SKM-1 (cell line): ENCODE data around the gene POTEF.
A peak's percentile ranks its signal among the peaks of the same experiment; 100 is the strongest.
"Not testable (repeated sequence)": the region's sequence is repeated elsewhere in the genome, so short reads cannot be mapped to it uniquely, and the experiment has no call there.

Experiments
- DNase-seq: peaks from one replicate; lab custom pipeline; 2025; ENCODE audit not compliant: unreplicated experiment; lab: John Stamatoyannopoulos, UW

Gene POTEF

DNA sequence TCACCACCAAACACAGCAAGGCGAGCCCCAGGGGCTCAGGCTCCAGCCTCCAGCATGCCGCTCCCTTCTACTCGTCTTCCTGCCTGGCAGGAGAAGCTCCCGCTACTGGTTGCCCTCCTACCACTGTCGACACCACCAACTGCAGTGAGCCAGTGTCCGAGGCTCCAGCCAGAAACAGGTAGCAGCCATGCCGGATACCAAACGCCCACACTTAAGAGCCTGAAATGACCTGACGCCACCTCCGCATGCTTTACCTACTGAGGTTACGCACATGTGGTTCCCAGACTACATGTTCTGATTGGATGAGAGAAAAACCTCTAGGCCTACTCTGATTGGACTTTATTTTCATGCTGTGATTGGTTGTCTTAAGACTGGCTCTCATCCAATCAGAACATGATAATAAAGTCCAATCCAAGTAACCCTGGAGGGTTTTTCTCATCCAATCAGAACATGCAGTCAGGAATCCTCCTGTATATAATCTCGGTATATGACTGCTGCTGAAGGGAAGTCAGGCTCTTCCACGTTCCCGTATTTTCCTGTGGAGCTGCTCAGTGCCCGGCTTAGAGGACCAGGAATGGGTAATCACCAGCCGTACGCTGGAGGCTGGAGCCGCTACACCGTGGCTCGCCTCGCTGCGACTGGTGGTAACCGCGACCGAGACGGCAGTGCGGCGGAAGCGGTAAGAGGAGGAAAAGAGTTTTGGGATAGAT lies at the start of gene POTEF:
Gene POTEF, minus strand, starts transcription at position 103 of the 710 bp plus-strand sequence. CDS start 8,707 bp downstream, outside the sequence.
- not testable (repeated sequence) for DNase-seq

DNA sequence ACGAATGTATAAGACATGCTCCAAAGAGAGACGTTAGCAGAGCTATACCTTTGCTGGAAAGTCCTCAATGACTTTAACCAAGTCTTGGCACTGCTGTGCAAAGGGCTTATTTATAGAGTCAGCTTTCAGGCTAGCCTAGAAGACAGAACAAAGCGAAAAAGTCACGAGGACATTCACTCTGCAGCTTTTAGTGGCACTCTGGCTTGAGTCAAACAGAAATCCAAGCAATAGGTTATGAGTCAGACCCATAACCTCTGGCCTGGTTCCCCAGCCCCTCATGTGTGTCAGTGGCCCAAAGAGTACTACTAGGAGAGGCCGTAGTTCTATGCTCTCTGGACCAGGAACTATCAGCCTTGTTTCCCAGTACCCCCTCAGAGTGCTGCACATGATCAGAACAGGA lies 45.8 kb upstream of the POTEF start:
- not testable (repeated sequence) for DNase-seq

DNA sequence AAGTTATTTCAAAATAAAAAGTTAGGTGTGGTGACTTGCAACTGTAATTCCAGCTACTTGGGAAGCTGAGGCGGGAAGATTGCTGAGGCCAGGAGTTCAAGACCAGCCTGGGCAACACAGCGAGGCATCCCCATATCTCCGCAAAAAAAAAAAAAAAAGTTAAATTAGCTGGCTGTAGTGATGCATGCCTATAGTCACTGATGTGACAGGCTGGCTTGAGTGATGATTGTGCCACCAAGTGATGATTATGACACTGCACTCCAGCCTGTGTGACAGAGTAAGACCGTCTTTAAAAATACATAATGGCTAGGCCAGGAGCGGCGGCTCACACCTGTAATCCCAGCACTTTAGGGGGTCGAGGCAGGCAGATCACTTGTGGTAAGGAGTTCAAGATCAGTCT lies 40.9 kb upstream of the POTEF start:
- no peak for DNase-seq

DNA sequence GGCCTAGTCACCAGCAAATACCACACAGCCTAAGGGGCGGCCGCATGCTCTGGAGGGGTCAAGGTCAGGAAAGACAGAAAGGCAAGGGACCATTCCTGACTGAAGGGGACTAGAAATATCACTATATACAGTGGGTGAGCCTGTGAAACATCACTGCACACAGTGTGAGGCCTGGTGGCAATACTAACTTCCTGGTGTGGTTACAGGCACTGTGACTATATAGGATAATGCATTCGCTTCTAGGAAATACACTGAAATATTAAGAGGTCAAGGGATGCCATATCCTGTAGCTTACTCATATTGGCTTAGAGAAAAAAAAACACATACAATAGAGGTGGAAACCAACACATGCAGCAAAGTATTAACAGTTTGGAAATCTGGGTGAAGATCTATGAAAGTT lies 40.1 kb upstream of the POTEF start:
- not testable (repeated sequence) for DNase-seq

DNA sequence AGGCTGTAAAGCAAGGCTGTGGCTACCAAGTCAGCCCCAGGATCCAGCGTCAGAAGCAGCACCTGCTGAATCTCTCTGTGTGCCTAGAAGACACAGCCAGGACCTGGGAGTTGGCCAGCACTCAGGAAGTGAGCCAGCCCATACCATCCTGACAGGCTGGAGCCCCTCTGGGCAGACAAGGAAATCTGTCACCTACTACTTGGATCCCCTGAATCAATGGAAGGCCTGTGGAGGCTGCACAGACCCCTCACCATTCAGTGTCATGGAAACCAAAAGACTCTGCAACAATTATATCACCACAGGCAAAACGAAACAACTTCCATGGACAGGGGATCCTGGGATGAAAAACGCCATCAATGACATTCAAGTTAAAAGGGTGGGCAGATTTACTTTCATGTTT lies 37.6 kb upstream of the POTEF start:
- DNase-seq, result not testable (repeated sequence)

DNA sequence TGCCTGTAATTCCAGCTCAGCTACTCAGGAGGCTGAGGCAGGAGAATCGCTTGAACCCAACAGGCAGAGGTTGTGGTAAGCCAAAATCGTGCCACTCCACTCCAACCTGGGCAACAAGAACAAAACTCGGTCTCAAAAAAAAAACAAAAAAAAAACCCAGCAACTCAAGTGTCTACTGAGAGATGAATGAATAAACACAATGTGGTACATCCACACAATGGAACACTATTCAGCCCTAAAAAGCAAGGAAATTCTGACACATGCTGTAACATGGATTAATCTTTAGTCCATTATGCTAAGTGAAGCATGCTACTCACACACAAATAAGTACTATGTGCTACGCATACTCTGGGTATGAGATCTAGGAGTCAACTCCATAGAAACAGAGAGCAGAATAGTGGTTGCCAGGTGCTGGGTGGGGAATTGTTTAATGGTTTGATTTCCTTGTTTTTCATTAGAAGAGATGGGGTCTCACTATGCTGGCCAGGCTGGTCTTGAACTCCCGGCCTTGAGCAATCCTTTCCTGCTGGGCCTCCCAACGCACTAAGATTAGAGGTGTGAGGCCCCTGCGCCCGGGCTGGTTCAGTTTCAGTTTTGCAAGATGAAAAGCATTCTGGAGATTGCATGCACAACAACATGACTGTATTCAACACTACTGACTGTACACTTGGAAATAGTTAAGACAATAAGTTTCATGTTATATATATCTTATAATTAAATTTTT lies 36.4 kb upstream of the POTEF start:
- no peak for DNase-seq

DNA sequence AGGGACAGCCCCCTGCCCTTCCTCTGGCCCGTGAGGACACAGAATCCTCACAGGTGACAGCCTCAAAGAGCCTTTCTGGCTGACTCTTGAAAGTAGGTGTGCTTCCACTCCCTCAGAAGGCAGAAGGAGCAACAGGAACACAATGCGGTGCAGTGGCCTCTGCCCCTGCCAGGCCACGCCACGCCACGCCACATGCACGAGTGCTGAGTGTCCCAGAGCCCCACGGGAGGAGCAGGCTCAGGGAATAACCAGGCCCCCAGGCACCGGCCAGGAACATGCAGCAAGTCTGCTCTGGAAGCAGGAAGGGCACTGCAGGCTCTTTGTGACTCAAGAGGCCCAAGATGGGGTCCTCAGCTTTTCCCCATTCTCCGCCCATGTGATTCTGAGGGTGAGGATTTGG lies 33.9 kb upstream of the POTEF start:
- DNase-seq, result no peak

DNA sequence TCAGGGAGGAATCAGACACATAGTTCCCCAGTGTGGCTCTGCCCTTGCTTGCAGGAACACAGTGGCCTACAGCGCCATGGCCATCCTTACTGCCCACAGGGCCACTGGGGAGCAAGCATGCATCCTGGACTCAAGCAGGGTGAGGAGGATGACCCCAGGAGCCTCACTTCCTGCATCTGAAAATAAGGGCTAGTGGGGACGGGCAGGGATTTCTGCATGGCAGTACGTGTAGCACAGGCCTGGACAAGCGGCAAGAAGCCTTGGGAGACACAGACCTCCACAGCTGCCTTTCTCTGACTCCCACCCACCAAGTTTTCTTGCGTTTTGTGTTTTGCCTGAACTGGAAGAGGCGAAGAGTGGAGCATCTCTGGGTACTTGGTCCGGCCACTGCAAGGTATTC lies 33.5 kb upstream of the POTEF start:
- DNase-seq, result not testable (repeated sequence)

DNA sequence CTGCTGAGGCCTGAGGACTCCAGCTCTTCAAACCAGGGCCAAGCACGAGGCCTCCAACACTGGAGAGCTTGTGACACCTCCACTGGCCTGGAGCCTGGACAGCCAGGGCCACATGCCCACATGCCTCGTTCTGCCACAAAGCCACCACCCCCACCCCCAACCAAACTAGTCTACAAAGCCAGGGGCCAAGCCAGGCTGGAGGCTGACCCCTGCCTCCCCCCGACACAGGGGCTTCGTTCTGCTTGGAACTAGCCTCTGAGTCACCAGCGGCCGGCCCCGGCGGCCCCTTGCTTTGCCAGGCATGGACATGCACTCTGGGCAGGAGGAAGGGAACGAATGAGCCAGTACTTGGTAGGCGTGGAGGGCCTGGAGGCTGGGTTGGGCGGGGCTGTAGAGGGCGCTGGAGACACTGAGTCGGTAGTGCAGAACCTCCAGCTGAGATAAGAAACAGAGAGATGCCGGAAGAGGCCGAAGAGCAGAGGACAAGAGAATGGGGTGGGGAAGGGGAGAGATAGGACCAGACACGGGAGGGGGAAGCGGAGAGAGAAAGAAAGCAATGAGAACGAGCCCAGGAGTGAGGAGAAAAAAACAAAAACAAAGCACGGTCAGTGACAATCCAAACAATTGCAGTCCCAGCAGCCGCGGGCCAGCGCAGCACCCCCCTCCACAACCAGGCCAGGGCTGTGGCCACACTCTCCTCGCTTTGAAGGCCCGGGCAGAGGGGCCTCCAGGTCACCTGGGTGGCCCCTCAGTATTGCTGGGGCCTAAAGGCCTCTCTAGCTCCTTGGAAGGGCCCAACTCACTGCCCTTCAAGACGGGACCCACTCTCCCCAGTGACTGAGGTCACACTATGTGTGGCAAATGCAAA lies 32.0 kb upstream of the POTEF start:
- DNase-seq, result not testable (repeated sequence)

DNA sequence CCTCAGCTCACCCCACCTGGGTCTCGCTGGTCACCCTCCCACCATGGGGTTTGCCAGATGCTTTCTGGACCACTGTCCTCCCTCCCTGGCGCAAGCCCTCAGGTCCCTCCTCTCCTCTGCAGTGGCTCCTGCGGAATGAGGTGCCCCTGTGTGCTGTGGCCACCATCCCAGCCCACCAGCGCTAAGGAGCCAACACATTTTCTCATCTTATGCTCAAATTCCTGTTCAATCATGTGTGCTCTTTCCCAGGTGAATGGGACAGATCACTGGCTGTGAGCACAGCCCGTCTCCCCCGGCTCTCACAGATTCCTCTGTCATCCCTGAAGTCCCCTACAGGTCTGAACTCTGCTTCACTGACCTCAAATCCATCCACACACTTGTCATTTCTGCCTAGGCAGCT lies 31.1 kb upstream of the POTEF start:
- DNase-seq, result no peak

DNA sequence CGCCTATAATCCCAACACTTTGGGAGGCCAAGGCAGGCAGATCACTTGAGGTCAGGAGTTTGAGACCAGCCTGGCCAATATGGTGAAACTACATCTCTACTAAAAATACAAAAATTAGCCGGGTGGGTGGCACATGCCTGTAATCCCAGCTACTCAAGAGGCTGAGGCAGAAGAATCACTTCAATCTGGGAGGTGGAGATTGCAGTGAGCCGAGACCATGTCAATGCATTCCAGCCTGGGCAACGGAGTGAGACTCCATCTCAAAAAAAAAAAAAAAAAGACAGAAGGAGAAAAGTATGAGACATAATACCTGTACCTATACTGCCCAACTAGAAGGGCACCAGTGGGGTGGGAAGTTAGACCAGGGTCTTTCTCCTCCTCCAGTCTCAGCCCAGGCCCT lies 30.4 kb upstream of the POTEF start:
- not testable (repeated sequence) for DNase-seq

DNA sequence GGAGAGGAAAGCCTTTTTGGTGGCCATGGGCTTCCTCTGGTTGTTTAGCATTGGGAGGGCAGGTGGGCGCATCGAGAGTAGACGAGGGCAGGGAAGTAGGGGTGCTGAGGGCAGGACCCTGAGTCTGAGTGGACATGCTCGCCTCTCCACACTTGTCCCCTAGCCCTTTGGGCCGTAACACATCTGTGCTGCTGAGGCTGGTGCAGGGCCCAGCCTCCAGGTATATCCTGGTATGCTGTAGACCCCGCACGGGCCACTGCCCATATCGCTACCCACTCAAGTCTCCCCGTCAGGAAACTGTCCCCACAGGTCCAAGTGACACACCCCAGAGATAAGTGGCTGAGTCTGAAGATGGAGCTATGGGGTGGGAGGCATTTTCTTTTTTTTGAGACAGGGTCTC lies 29.6 kb upstream of the POTEF start:
- DNase-seq, result no peak

DNA sequence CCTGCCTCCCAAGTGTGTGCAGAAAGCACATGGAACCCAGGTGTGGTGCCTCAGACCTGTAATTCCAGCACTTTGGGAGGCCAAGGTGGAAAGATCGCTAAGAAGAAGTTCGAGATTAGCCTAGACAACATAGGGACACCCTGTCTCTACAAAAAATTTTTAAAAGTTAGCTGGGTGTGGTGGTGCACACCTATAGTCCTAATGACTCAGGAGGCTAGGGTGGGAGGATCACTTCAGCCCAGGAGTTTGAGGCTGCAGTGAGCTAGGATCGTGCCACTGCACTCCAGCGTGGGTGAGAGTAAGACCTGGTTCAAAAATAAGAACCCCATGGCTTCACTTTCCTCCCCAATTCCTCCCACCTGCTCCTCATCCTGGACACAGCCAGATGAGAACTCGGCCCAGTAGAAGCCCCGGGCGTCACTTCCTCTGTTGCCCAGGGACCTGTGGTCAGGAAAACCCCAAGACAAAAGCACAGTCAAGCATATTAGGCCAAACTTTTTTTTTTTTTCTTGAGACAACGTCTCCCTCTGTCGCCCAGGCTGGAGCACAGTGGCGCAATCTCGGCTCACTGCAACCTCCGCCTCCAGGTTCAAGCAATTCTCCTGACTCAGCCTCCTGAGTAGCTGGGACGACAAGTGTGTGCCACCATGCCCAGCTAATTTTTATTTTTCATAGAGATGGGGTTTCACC lies 28.9 kb upstream of the POTEF start:
- peak; percentile 14 for DNase-seq

DNA sequence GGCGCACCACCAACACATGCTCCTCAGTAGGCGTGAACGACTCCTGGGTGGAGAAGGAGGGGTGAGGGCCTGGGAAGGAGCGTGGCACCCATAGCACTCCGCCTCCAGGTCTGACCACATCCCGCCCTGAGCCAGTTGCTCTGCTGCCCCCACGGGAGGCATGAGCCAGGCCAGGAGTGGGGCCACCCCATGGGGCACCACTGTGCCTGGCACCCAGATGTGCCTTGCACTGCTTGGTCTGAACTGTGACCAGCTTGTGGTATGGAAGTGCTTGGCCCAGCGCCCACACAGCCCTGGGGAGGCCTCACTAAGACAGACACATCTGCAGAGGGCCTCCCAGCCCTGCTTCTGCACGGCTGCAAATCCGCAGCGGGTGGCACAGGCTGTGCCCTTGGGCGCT lies 28.3 kb upstream of the POTEF start:
- not testable (repeated sequence) for DNase-seq

DNA sequence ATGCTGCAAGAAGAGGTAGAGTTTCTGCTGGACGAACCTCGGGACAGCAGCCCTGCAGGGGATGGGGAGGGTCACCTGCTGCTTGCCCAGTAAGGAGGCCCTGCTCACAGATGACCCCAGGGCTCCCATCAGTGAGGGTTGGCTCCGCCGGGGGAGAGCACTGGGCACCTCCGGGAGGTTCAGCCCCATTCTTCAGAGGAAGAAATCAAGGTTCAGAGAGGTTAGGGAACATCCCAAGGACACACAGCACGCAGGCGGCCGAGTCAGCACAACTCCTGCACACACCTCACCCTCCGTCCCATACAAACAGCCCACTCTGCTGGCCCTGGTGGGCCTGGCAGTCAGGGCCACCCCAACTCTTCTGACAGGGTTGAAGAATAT lies 27.6 kb upstream of the POTEF start:
- DNase-seq, result no peak

DNA sequence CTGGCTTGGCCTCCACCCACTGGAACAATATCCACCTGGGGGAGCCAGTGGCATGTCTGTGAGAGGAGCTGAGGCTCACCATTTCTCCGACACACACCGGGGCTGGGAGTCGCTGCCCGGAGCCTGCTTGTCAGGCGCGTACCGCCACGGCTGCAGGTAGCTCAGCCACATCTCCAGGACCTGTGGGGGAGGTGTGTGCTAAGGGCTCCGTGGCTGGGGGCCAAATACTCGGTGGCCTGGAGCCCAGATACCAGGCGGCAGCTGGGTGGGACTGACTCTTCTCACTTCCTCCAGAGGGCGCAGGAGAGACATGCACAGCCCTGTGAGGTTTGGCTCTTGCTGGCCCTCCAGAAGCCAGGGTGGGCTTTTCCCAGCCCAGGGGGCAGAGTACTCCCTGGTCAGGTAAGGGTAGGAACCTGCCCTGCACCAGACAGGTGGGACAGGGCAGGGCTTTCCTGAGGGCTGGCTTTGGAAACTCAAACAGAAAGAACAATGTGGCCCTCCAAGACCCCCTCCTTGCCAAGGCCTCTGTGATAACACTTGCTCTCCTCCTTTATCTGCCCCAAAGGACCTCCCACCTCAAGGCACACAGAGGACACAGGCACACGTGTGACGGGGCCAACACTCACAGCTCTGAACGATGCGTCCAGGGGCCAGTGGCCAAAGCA lies 27.1 kb upstream of the POTEF start:
- DNase-seq, result peak; percentile 3

DNA sequence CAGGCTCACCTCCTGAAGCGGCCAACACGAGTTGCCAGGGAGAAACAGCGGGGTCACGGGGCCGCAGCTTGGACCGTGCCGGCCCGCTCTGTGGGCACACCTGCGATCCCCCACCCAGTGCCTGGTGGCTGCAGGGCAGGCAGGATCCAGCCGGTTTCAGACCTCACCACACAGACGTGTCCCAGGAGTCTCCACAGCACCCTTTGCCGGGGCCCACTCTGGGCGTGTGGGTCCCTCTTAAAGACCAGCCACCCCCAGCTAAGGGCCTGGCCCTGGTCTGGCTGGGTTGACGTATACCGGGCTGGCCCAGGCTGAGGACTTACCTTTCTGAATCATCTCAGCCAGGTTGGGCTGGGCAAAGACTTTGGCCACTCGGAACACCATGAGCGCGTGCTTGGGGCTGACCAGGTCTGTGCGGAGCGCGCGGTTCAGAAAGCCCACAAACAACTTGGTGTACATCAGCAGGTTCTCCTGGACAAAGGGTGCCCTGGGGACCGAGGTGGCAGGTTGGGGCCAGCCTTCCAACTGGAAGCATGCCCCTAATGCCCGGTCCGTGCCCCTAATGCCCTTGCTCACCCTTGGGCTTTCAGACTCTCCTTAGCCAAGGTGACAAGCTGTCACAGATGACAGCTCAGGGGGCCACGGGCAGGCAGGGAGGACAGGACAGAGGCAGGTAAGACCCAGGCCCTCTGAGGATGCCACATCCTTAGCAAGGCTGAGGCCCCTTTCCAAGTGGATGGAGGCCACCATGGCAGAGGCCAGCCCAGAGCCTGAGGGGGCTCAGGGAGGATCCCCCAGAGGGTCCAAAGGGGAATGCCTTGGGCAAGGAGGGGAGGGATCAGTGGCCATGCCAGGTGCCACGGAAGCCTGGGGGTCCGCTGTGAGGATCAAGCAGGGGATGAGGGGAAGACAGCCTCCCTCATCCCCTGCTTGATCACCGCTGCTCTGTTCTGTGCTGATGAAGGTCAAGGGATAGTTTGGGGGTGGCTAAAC lies 26.0 kb upstream of the POTEF start:
- DNase-seq, result no peak

DNA sequence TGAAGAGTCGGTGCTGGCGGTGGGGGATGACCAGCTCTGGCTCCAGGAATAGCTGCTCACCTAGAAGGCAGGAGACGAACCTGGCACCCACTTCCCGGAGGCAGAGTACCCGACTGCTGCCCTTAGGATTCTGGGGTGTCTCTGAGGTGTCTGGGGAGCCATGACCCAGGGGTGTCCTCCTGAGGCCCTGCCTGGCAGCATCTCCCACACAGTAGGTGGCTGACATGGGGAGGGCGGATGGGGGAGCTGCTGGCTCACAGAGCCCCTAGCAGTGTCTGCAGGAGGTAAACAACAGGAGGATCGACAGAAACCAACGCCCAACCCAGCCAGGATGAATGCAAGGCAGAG lies 25.4 kb upstream of the POTEF start:
- not testable (repeated sequence) for DNase-seq

DNA sequence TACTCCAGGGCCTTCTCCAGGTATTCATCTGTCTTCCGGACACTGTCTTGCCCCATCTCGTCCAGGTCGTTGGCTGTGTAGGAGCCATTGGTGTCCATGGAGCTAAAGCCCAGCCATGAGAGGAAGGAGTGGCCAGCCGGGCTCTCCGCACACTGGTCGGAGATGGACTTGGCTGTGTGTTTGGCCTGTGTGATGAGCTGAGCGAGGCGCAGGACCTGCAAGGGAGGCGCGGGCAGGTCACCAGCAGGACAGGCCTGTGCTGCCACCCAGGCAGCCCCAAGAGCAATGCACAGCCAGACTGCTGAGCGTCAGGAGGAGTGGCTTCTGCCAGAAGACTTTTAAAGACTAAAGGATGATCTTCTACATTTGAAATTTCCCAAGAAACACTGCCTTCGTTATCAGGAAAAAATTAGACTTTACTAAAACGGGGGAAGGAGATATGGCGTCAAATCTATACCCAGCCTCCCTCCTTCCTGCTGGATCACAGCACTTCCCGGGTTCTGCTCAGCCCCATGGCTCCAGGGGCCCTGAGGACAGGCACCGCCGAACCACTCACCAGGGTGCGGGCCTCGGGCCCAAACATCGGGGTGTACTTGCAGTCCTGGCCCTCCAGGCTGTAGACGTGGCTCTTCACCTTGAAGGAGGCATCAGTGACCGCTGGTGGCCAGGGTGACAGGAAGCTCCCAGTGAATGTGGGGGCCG lies 24.9 kb upstream of the POTEF start:
- not testable (repeated sequence) for DNase-seq
